Neutrophil (primary cell): Measurements from ENCODE around the gene KLHDC7B.

Experiments used
- H3K27ac ChIP-seq: fragments of 200-600 bp; sonication (generic); 2 replicates; pipeline ENCODE4 v1.5.1; 2016; ENCODE audit warnings: mild to moderate bottlenecking, moderate library complexity
- H3K27me3 ChIP-seq: fragments of 200-600 bp; sonication (generic); 2 replicates; pipeline ENCODE4 v1.6.0; 2016; ENCODE audit warnings: mild to moderate bottlenecking
- H3K36me3 ChIP-seq: fragments of 200-600 bp; sonication (generic); 2 replicates; pipeline ENCODE4 v1.5.1; 2017
- H3K4me1 ChIP-seq, 2 experiments: fragments of 200-600 bp in 1 of 2; sonication (generic) in 1 of 2; 1 replicate in 1 of 2; 2 replicates in 1 of 2; pipeline versions ENCODE4 v1.5.1 to v1.6.1; 2013 to 2016; ENCODE audit warnings: low read depth in 1 of 2, low read length in 1 of 2, mild to moderate bottlenecking in 1 of 2, moderate library complexity in 1 of 2; ENCODE audit not compliant: control insufficient read depth in 1 of 2, insufficient read depth in 1 of 2
- H3K4me3 ChIP-seq, 2 experiments: fragments of 200-600 bp in 1 of 2; sonication (generic) in 1 of 2; 1 replicate in 1 of 2; 2 replicates in 1 of 2; pipeline ENCODE4 v1.5.1; 2013 to 2016; ENCODE audit warnings: low read depth in 1 of 2, low read length in 1 of 2, mild to moderate bottlenecking in 1 of 2, moderate library complexity in 1 of 2
- H3K9me3 ChIP-seq: fragments of 200-600 bp; sonication (generic); 2 replicates; pipeline ENCODE4 v1.5.1; 2016
- CTCF ChIP-seq: fragments of 200-600 bp; sonication (generic); IDR thresholded peaks from 2 replicates; pipeline ENCODE4 v1.5.1; 2016; ENCODE audit warnings: antibody characterized with exemption

KLHDC7B gene

GRCh38 chr22:50595189-50595588, 49.5 kb downstream of the KLHDC7B start:
- Histone ChIP-seq H3K9me3 (no peaks in the 10 kb centered on the region), H3K4me3 (no peak overlapping the region), H3K4me1 (peaks cover 0 to 2% of the 10 kb centered on the region in 2 experiments), H3K36me3 (no peaks in the 10 kb centered on the region), H3K27ac (no peak overlapping the region), H3K27me3 (peaks cover 32% of the 10 kb centered on the region)
- TF ChIP-seq CTCF = no peak

GRCh38 chr22:50597097-50597496, 51.4 kb downstream of the KLHDC7B start:
- Histone ChIP-seq H3K36me3 (no peaks in the 10 kb centered on the region), H3K4me1 (peaks cover 0 to 8% of the 10 kb centered on the region in 2 experiments), H3K4me3 (no peak overlapping the region), H3K9me3 (no peaks in the 10 kb centered on the region), H3K27ac (no peak overlapping the region), H3K27me3 (peaks cover 51% of the 10 kb centered on the region)
- no peak for TF ChIP-seq CTCF

GRCh38 chr22:50599816-50600455, 54.2 kb downstream of the KLHDC7B start:
- H3K27me3 ChIP-seq = peaks cover 79% of the 10 kb centered on the region
- H3K9me3 ChIP-seq = no peaks in the 10 kb centered on the region
- H3K27ac ChIP-seq = no peak overlapping the region
- TF ChIP-seq CTCF = no peak
- peak overlapping the region in 1 of 2 experiments; percentile 28 for H3K4me3 ChIP-seq
- H3K36me3 ChIP-seq = no peaks in the 10 kb centered on the region
- peaks cover 0 to 8% of the 10 kb centered on the region in 2 experiments for H3K4me1 ChIP-seq

GRCh38 chr22:50600538-50600937, 54.8 kb downstream of the KLHDC7B start, which contains the start of gene MAPK8IP2:
MAPK8IP2 (plus strand) TSS chr22:50600793; CDS start chr22:50600819, 26 bp downstream.
- H3K27me3 ChIP-seq = peaks cover 85% of the 10 kb centered on the region
- H3K4me3 ChIP-seq = peak within 1 kb of the TSS; percentile 20 to 28
- no peaks in the 10 kb centered on the region for H3K9me3 ChIP-seq
- no peak for TF ChIP-seq CTCF
- H3K27ac ChIP-seq = no peak within 1 kb of the TSS
- peaks cover 0 to 8% of the 10 kb centered on the region in 2 experiments for H3K4me1 ChIP-seq
- H3K36me3 ChIP-seq = no peaks in the 10 kb centered on the region
